PC-3 (cell line): ENCODE results near the gene UNC13A. TPM values are rescaled to one million over a fixed set of nuclear protein-coding genes. Genes with fewer than 3 reads are reported as not detected.

Experiments used
- ATAC-seq: fragments of 200-7000 bp; cut with Tn5 transposase; 2 replicates; pipeline ENCODE4 v1.9.1; 2020; ENCODE audit warnings: mild to moderate bottlenecking, moderate library complexity
- BruUV-seq: library from RNA; stranded (reverse); fragments of 400-500 nt; replicated peaks from 2 replicates; lab custom pipeline; 2021; lab: Mats Ljungman, UMichigan
- CTCF ChIA-PET: fragments of 300-600 bp; sonication (Branson Sonifier 250); formaldehyde crosslinking; loops from one replicate; lab custom pipeline; 2022; ENCODE audit warnings: antibody characterized with exemption; lab: Charles Lee
- POLR2A ChIA-PET: fragments of 300-600 bp; sonication (Branson Sonifier 250); formaldehyde crosslinking; loops from one replicate; lab custom pipeline; 2022; ENCODE audit warnings: antibody characterized with exemption; ENCODE audit not compliant: unreplicated experiment; lab: Charles Lee
- DNase-seq: peaks from one replicate; pipeline ENCODE4 v3.0.0-alpha.2; 2015
- H2AFZ ChIP-seq: fragments of 300-600 bp; sonication (generic); 2 replicates; pipeline ENCODE4 v1.6.0; 2016; ENCODE audit warnings: antibody characterized with exemption, low read length
- H3F3A ChIP-seq: fragments of 300-600 bp; sonication (generic); one replicate; pipeline ENCODE4 v1.6.0; 2017; ENCODE audit warnings: antibody characterized with exemption, low read length, control low read depth, mild to moderate bottlenecking; ENCODE audit not compliant: unreplicated experiment
- H3K27ac ChIP-seq: fragments of 300-600 bp; sonication (generic); 2 replicates; pipeline ENCODE4 v1.5.1; 2016; ENCODE audit warnings: mild to moderate bottlenecking, low read length
- H3K27me3 ChIP-seq: fragments of 300-600 bp; sonication (generic); 2 replicates; pipeline ENCODE4 v1.6.1; 2016; ENCODE audit warnings: low read length, mixed read lengths
- H3K36me3 ChIP-seq: fragments of 300-600 bp; sonication (generic); 2 replicates; pipeline ENCODE4 v1.6.1; 2016; ENCODE audit warnings: low read depth, mixed run types, low read length, mixed read lengths
- H3K4me1 ChIP-seq: fragments of 300-600 bp; sonication (generic); 2 replicates; pipeline ENCODE4 v1.5.1; 2016; ENCODE audit warnings: low read length; ENCODE audit not compliant: insufficient read depth
- H3K4me2 ChIP-seq: fragments of 300-600 bp; sonication (generic); 2 replicates; pipeline ENCODE4 v1.6.0; 2016; ENCODE audit warnings: low read length
- H3K4me3 ChIP-seq: fragments of 300-600 bp; sonication (generic); 2 replicates; pipeline ENCODE4 v1.5.1; 2016; ENCODE audit warnings: mild to moderate bottlenecking, low read length, mixed read lengths
- H3K79me2 ChIP-seq: fragments of 300-600 bp; sonication (generic); 2 replicates; pipeline ENCODE4 v1.6.1; 2017; ENCODE audit warnings: low read length, mixed read lengths
- H3K9ac ChIP-seq: fragments of 300-600 bp; sonication (generic); 2 replicates; pipeline ENCODE4 v1.6.0; 2016; ENCODE audit warnings: mild to moderate bottlenecking, low read length
- H3K9me2 ChIP-seq: fragments of 300-600 bp; sonication (generic); replicated peaks from 2 replicates; pipeline ENCODE4 v1.6.1; 2016; ENCODE audit warnings: mixed run types, low read length, mixed read lengths
- H3K9me3 ChIP-seq: fragments of 300-600 bp; sonication (generic); 2 replicates; pipeline ENCODE4 v1.6.1; 2016; ENCODE audit warnings: low read length, mixed read lengths
- H4K20me1 ChIP-seq: fragments of 300-600 bp; sonication (generic); 2 replicates; pipeline ENCODE4 v1.6.1; 2016; ENCODE audit warnings: low read length, mixed read lengths
- CTCF ChIP-seq: fragments of 300-600 bp; sonication (generic); conservative IDR thresholded peaks from 2 replicates; pipeline ENCODE4 v1.5.1; 2017; ENCODE audit warnings: antibody characterized with exemption, low read depth, mild to moderate bottlenecking, low read length
- EZH2 ChIP-seq: fragments of 300-600 bp; sonication (generic); IDR thresholded peaks from one replicate; pipeline ENCODE4 v1.6.1; 2017; ENCODE audit warnings: antibody characterized with exemption, mild to moderate bottlenecking, low read length; ENCODE audit not compliant: unreplicated experiment
- EZH2phosphoT487 ChIP-seq: fragments of 300-600 bp; sonication (generic); IDR thresholded peaks from 2 replicates; pipeline ENCODE4 v1.6.1; 2018; ENCODE audit warnings: mild to moderate bottlenecking, antibody characterized with exemption, low read length, borderline replicate concordance
- intact Hi-C: fragments of 100-400 bp; cut with micrococcal nuclease; formaldehyde crosslinking; loops from 2 replicates; pipeline ENCODE4 v1.9.0; 2023
- total RNA-seq: library from RNA; depleted of rRNA; stranded (reverse); fragments of >200 nt; gene quantifications from 2 replicates; pipeline ENCODE4 v1.2.3, GENCODE V29; 2014

UNC13A gene
- total RNA-seq, 1 experiment from 2014 or later, result not detected

- Histone ChIP-seq H2AFZ (no peak overlapping the region), H3K9ac (peak overlapping the region; percentile 33), H3K9me3 (no peaks in the 10 kb centered on the region), H3K4me1 (peaks cover 10% of the 10 kb centered on the region), H3K27me3 (0 out of 2 replicates have a peak, but pooled peaks cover 10% of the 10 kb centered on the region), H3K27ac (peak overlapping the region; percentile 14; the same call in 1 of the 2 replicates), H3K4me3 (no peak overlapping the region; the same call in 1 of the 2 replicates), H3K9me2 (no peaks in the 10 kb centered on the region), H3K4me2 (peak overlapping the region; percentile 73), H4K20me1 (no peaks in the 10 kb centered on the region), H3F3A (no peaks in the 10 kb centered on the region), H3K79me2 (no peaks in the 10 kb centered on the region), H3K36me3 (no peaks in the 10 kb centered on the region)
- DNase-seq (no peak), ATAC-seq (no peak)
- CTCF ChIA-PET, result no interaction called here
- TSS peak; percentile 65 for BruUV-seq
- POLR2A ChIA-PET, result no interaction called here
- intact Hi-C loops, result no loop called here
- TF ChIP-seq EZH2 (no peak), CTCF (no peak), EZH2phosphoT487 (no peak)
Measured at GRCh38 chr19:17679526-17680229, 8.5 kb downstream of the UNC13A start.

- BruUV-seq, result no TSS peak
- ChIA-PET POLR2A (no interaction called here), CTCF (no interaction called here)
- Histone ChIP-seq H3K79me2 (no peaks in the 10 kb centered on the region), H3K9me3 (no peaks in the 10 kb centered on the region), H3K4me3 (no peak overlapping the region), H3K9me2 (no peaks in the 10 kb centered on the region), H3F3A (no peaks in the 10 kb centered on the region), H2AFZ (no peak overlapping the region), H3K9ac (no peak overlapping the region), H3K27ac (no peak overlapping the region), H3K4me2 (no peak overlapping the region), H4K20me1 (no peaks in the 10 kb centered on the region), H3K4me1 (peaks cover 10% of the 10 kb centered on the region), H3K36me3 (no peaks in the 10 kb centered on the region), H3K27me3 (0 out of 2 replicates have a peak, but pooled peaks cover 10% of the 10 kb centered on the region)
- ATAC-seq (no peak), DNase-seq (no peak)
- intact Hi-C loops, result no loop called here
- TF ChIP-seq CTCF (no peak), EZH2 (no peak), EZH2phosphoT487 (no peak)
Measured at GRCh38 chr19:17678836-17679235, 9.3 kb downstream of the UNC13A start.

- Histone ChIP-seq H3K27me3 (0 out of 2 replicates have a peak, but pooled peaks cover 10% of the 10 kb centered on the region), H3K4me2 (no peak overlapping the region), H3K27ac (no peak overlapping the region), H2AFZ (no peak overlapping the region), H3K4me1 (peaks cover 10% of the 10 kb centered on the region), H3K79me2 (no peaks in the 10 kb centered on the region), H3K9ac (no peak overlapping the region), H3F3A (no peaks in the 10 kb centered on the region), H3K36me3 (no peaks in the 10 kb centered on the region), H3K9me2 (no peaks in the 10 kb centered on the region), H4K20me1 (no peaks in the 10 kb centered on the region), H3K9me3 (no peaks in the 10 kb centered on the region), H3K4me3 (no peak overlapping the region)
- no peak for ATAC-seq
- peak; percentile 37 for DNase-seq
- ChIA-PET CTCF (no interaction called here), POLR2A (no interaction called here)
- TF ChIP-seq EZH2 (no peak), EZH2phosphoT487 (no peak), CTCF (peak; percentile 48)
- no TSS peak for BruUV-seq
- intact Hi-C loops, result no loop called here
Measured at GRCh38 chr19:17677002-17677401, 11.2 kb downstream of the UNC13A start.
